GM23338 (cell line): ENCODE results near the gene LRRC47.

ENCODE experiments used
- CREB1 ChIP-seq: fragments of 250-450 bp; sonication (Bioruptor Pico); IDR thresholded peaks from 2 replicates; pipeline ENCODE4 v1.5.0; 2020; ENCODE audit warnings: low read depth, mild to moderate bottlenecking, moderate library complexity
- EZH2 ChIP-seq: fragments of 200-600 bp; sonication (generic); IDR thresholded peaks from one replicate; pipeline ENCODE4 v1.8.0; 2017; ENCODE audit warnings: antibody characterized with exemption, mild to moderate bottlenecking, low read depth; ENCODE audit not compliant: unreplicated experiment
- EZH2phosphoT487 ChIP-seq: fragments of 200-600 bp; sonication (generic); IDR thresholded peaks from one replicate; pipeline ENCODE4 v1.8.1; 2018; ENCODE audit warnings: antibody characterized with exemption; ENCODE audit not compliant: unreplicated experiment
- JUNB ChIP-seq: IDR thresholded peaks from one replicate; pipeline ENCODE4 v1.6.1; 2016; ENCODE audit warnings: antibody characterized with exemption; ENCODE audit not compliant: unreplicated experiment
- POLR2AphosphoS5 ChIP-seq: IDR thresholded peaks from 2 replicates; pipeline ENCODE4 v1.6.1; 2016; ENCODE audit warnings: antibody characterized with exemption, low read depth
- STAT1 ChIP-seq: IDR thresholded peaks from one replicate; pipeline ENCODE4 v1.6.1; 2016; ENCODE audit warnings: antibody characterized with exemption; ENCODE audit not compliant: unreplicated experiment
- ZNF114 ChIP-seq: fragments of 250-450 bp; sonication (Bioruptor Pico); IDR thresholded peaks from 2 replicates; pipeline ENCODE4 v1.5.0; 2020; ENCODE audit warnings: mild to moderate bottlenecking, moderate library complexity
- ZNF331 ChIP-seq: fragments of 250-450 bp; sonication (Bioruptor Pico); IDR thresholded peaks from 2 replicates; pipeline ENCODE4 v1.5.0; 2020; ENCODE audit warnings: low read depth, mild to moderate bottlenecking, moderate library complexity
- TF ChIP-seq, protein P1 (sequence below), 2 experiments: fragments of 200-600 bp in 1 of 2; sonication (generic) in 1 of 2; conservative IDR thresholded peaks; 2 replicates each; pipeline versions ENCODE4 v1.5.1 to v1.6.1; 2016 to 2017; ENCODE audit warnings: antibody characterized with exemption in 2 of 2, low read depth in 2 of 2, mild to moderate bottlenecking in 2 of 2, moderate library complexity in 1 of 2
- TF ChIP-seq, protein P2 (sequence below): IDR thresholded peaks from one replicate; pipeline ENCODE4 v1.6.1; 2018; ENCODE audit warnings: antibody characterized with exemption; ENCODE audit not compliant: unreplicated experiment

DNA sequence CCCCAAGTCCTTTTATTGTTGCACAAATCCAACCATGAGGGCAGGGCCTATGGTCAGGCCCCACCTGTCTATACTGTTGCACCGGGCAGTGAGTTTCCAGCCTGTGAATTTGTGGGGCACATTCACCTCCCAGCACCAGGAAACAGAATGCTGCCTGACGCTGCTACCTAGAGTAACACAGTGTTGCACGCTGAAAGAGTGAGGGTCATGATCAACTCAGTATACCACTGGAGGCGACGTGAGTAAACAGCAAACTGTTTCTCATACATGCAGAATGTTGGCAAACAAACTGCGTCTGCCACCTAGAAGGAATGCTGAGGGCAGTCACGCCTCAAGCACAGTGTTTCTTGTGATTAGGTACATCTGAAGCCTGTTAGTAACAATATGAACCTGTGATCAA, 13.4 kb upstream of the LRRC47 start:
- TF ChIP-seq JUNB (no peak), ZNF114 (CRISPR knock-in tag) (no peak), POLR2AphosphoS5 (no peak), EZH2 (no peak), EZH2phosphoT487 (no peak), CREB1 (no peak), STAT1 (no peak), ZNF331 (CRISPR knock-in tag) (no peak)
- TF ChIP-seq, protein P1, sequence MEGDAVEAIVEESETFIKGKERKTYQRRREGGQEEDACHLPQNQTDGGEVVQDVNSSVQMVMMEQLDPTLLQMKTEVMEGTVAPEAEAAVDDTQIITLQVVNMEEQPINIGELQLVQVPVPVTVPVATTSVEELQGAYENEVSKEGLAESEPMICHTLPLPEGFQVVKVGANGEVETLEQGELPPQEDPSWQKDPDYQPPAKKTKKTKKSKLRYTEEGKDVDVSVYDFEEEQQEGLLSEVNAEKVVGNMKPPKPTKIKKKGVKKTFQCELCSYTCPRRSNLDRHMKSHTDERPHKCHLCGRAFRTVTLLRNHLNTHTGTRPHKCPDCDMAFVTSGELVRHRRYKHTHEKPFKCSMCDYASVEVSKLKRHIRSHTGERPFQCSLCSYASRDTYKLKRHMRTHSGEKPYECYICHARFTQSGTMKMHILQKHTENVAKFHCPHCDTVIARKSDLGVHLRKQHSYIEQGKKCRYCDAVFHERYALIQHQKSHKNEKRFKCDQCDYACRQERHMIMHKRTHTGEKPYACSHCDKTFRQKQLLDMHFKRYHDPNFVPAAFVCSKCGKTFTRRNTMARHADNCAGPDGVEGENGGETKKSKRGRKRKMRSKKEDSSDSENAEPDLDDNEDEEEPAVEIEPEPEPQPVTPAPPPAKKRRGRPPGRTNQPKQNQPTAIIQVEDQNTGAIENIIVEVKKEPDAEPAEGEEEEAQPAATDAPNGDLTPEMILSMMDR (conservative IDR thresholded peaks at IDR 0.05; ENCODE audit: low read depth in 2 of 2): no peak
- TF ChIP-seq, protein P2, sequence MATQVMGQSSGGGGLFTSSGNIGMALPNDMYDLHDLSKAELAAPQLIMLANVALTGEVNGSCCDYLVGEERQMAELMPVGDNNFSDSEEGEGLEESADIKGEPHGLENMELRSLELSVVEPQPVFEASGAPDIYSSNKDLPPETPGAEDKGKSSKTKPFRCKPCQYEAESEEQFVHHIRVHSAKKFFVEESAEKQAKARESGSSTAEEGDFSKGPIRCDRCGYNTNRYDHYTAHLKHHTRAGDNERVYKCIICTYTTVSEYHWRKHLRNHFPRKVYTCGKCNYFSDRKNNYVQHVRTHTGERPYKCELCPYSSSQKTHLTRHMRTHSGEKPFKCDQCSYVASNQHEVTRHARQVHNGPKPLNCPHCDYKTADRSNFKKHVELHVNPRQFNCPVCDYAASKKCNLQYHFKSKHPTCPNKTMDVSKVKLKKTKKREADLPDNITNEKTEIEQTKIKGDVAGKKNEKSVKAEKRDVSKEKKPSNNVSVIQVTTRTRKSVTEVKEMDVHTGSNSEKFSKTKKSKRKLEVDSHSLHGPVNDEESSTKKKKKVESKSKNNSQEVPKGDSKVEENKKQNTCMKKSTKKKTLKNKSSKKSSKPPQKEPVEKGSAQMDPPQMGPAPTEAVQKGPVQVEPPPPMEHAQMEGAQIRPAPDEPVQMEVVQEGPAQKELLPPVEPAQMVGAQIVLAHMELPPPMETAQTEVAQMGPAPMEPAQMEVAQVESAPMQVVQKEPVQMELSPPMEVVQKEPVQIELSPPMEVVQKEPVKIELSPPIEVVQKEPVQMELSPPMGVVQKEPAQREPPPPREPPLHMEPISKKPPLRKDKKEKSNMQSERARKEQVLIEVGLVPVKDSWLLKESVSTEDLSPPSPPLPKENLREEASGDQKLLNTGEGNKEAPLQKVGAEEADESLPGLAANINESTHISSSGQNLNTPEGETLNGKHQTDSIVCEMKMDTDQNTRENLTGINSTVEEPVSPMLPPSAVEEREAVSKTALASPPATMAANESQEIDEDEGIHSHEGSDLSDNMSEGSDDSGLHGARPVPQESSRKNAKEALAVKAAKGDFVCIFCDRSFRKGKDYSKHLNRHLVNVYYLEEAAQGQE: no peak
